DOHH2 (cell line): ENCODE data around the gene ZDHHC15.

Experiments
- EZH2phosphoT487 ChIP-seq: fragments of 200-600 bp; sonication (generic); IDR thresholded peaks from 2 replicates; pipeline ENCODE4 v1.6.1; 2017; ENCODE audit warnings: borderline replicate concordance, mild to moderate bottlenecking, antibody characterized with exemption, low read length, moderate library complexity, mixed read lengths
- TF ChIP-seq, protein P1 (sequence below): fragments of 200-600 bp; sonication (generic); IDR thresholded peaks from one replicate; pipeline ENCODE4 v1.5.1; 2014; ENCODE audit warnings: antibody characterized with exemption, mild to moderate bottlenecking, low read depth, low read length; ENCODE audit not compliant: poor library complexity, severe bottlenecking

GRCh38 chrX:75522565-75523431 lies at the start of gene ZDHHC15:
- TF ChIP-seq, protein P1, sequence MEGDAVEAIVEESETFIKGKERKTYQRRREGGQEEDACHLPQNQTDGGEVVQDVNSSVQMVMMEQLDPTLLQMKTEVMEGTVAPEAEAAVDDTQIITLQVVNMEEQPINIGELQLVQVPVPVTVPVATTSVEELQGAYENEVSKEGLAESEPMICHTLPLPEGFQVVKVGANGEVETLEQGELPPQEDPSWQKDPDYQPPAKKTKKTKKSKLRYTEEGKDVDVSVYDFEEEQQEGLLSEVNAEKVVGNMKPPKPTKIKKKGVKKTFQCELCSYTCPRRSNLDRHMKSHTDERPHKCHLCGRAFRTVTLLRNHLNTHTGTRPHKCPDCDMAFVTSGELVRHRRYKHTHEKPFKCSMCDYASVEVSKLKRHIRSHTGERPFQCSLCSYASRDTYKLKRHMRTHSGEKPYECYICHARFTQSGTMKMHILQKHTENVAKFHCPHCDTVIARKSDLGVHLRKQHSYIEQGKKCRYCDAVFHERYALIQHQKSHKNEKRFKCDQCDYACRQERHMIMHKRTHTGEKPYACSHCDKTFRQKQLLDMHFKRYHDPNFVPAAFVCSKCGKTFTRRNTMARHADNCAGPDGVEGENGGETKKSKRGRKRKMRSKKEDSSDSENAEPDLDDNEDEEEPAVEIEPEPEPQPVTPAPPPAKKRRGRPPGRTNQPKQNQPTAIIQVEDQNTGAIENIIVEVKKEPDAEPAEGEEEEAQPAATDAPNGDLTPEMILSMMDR = no peak
- TF ChIP-seq EZH2phosphoT487 = no peak
